ENCODE results near the gene DDHD1.
"Not testable (repeated sequence)": the region's sequence is repeated elsewhere in the genome, so short reads cannot be mapped to it uniquely, and the experiment has no call there.

DDHD1 gene

DNA sequence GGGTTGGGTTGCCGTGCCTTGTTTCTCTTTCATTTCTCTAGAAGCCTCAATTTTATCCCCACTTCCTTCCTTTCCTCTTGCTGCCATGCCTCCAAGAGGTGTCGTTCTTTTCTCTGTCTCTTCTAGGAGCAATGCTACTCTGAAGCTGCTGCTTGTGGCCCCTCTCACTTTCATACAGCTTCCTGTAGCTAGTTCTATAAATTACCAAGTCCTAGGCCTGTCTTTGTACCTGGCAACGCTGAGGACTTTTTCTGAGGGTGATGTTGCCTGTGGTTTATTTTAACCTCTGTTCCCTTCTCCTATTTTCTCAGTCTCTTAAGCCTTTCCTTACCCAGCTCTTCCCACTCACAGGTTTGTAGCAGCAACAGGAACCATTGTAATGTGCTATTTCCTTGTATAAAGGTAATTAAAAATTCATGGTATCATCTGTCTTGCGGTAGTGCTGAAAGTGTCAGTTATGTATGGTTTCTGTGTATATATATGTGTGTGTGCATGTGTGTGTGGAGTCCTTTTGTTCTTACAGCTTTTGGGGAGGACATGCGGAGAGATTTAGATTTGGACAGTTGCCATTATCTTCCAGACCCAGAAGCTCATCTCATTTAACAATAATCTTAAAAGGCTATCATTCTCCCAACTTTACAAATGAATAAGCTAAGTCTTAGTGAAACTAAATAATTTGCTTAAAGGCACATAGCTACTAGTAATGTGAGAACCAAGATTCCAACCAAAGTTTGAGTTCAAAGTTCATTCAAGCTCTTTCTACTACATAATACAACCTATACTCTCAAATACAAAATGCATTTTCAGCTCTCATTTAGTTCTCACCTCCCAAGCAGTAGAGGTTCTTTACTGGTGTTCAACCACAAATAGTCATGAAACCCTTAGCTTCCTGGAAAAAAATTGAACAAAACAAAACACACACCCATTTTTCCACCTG is 43.8 kb downstream of the DDHD1 start:
- in situ Hi-C loops (cut with MboI; ENCODE audit: low sequenced_read_pairs, unreplicated experiment): no loop called here
- TF ChIP-seq CTCF (IDR thresholded peaks at IDR 0.05; ENCODE audit: borderline replicate concordance, control extremely low read depth, extremely low read depth, insufficient read depth, missing control alignments): no peak
- peak; percentile 62 for DNase-seq (ENCODE audit: low spot score)

DNA sequence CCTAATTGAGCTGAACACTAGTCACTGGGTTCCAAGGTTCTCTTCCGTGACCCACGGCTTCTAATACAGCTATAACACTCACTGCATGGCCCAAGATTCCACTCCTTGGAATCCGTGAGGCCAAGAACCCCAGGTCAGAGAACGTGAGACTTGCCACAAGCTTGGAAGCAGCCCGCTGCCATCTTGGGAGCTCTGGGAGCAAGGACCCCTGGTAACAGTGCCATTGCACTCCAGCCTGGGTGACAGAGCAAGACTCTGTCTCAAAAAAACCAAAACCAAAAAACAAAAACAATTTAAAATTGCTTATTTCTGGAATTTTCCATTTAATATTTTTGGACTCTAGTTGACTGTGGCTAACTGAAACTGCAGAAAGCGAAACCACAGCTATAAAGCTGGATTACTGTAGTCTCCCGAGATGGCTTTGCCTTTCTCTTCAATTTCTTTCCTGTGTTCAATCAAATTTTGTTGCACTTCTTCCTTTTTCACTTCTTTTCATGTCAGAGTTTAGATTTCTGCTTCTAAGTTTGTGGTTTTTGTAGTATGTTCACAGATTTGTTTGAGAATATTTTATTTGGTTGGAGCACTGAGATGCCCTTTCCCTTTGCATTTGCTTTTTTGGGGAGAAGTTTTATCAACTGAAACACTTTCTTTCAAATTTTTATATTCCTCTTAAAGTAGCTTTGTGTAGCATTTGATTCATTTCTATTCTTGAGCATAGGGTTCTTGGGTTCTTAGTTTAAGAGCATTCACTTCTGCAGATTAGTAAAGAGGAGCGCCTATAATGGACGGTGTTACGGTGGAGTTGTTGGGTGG is 44.6 kb downstream of the DDHD1 start:
- in situ Hi-C loops (cut with MboI; ENCODE audit: low sequenced_read_pairs, unreplicated experiment): no loop called here
- peak; percentile 8 for DNase-seq (ENCODE audit: low spot score)
- TF ChIP-seq CTCF (IDR thresholded peaks at IDR 0.05; ENCODE audit: borderline replicate concordance, control extremely low read depth, extremely low read depth, insufficient read depth, missing control alignments): no peak

GRCh38 chr14:53106768-53107167 is 46.4 kb downstream of the DDHD1 start:
- DNase-seq (ENCODE audit: low spot score): no peak
- in situ Hi-C loops (cut with MboI; ENCODE audit: low sequenced_read_pairs, unreplicated experiment): no loop called here
- TF ChIP-seq CTCF (IDR thresholded peaks at IDR 0.05; ENCODE audit: borderline replicate concordance, control extremely low read depth, extremely low read depth, insufficient read depth, missing control alignments): no peak

- TF ChIP-seq CTCF (IDR thresholded peaks at IDR 0.05; ENCODE audit: borderline replicate concordance, control extremely low read depth, extremely low read depth, insufficient read depth, missing control alignments): no peak
- no peak for DNase-seq (ENCODE audit: low spot score)
- in situ Hi-C loops (cut with MboI; ENCODE audit: low sequenced_read_pairs, unreplicated experiment): no loop called here
Measured at GRCh38 chr14:53103636-53104340, 49.3 kb downstream of the DDHD1 start.

GRCh38 chr14:53093206-53093605 is 59.9 kb downstream of the DDHD1 start:
- in situ Hi-C loops (cut with MboI; ENCODE audit: low sequenced_read_pairs, unreplicated experiment): no loop called here
- TF ChIP-seq CTCF (IDR thresholded peaks at IDR 0.05; ENCODE audit: borderline replicate concordance, control extremely low read depth, extremely low read depth, insufficient read depth, missing control alignments): no peak
- DNase-seq (ENCODE audit: low spot score): no peak

DNA sequence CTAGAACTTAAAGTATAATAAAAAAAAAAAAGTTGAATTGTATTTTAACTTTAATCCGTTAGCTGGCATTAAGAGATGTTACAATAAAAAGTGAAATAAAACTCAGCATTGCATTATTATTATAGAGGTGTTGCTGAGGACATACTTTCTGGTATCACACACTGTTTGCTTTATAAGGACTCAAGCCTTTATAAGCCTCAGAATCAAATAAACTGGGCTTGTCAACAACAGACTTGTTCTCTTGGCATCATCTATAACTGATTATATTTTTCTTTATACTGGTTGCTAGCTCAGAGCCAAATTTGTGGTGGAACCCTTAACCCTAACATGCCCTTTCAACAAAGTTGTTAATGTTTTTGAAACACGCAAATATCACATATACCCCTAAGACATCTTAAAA is 62.3 kb downstream of the DDHD1 start:
- no peak for DNase-seq (ENCODE audit: low spot score)
- no peak for TF ChIP-seq CTCF (IDR thresholded peaks at IDR 0.05; ENCODE audit: borderline replicate concordance, control extremely low read depth, extremely low read depth, insufficient read depth, missing control alignments)
- in situ Hi-C loops (cut with MboI; ENCODE audit: low sequenced_read_pairs, unreplicated experiment): no loop called here

DNA sequence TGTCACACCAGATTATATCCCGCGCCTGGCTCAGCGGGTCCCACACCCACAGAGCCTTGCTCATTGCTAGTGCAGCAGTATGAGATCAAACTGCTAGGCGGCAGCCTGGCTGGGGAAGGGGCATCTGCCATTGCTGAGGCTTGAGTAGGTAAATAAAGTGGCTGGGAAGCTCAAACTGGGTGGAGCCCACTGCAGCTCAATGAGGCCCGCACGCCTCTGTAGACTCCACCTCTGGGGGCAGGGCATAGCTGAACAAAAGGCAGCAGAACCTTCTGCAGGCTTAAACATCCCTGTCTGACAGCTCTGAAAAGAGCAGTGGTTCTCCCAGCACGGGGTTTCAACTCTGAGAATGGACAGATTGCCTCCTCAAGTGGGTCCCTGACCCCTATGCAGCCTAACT is 68.2 kb downstream of the DDHD1 start:
- in situ Hi-C loops (cut with MboI; ENCODE audit: low sequenced_read_pairs, unreplicated experiment); DNase-seq (ENCODE audit: low spot score): not testable (repeated sequence)

Data from GM13976 (cell line).